CD4-positive, alpha-beta T cell (primary cell): ENCODE results near the gene FGF14. TPM values are rescaled to one million over a fixed set of nuclear protein-coding genes. Genes with fewer than 3 reads are reported as not detected.

ENCODE experiments used
- ATAC-seq: fragments of 200-7000 bp; cut with Tn5 transposase; one replicate; pipeline ENCODE4 v1.10.0; 2022; ENCODE audit warnings: mild to moderate bottlenecking; ENCODE audit not compliant: poor library complexity
- CTCF ChIA-PET: fragments of 350-600 bp; sonication (Branson Sonifier 250); formaldehyde crosslinking; loops from one replicate; lab custom pipeline; 2021; ENCODE audit warnings: antibody characterized with exemption, inconsistent platforms; lab: Charles Lee
- POLR2A ChIA-PET: fragments of 350-600 bp; sonication (Branson Sonifier 250); formaldehyde crosslinking; loops from one replicate; lab custom pipeline; 2021; ENCODE audit warnings: antibody characterized with exemption, inconsistent platforms; lab: Charles Lee
- DNase-seq, 14 experiments: peaks; one replicate each; pipeline ENCODE4 v3.0.0-alpha.2; 2013 to 2020; ENCODE audit warnings: mixed read lengths in 2 of 14
- H3K27ac ChIP-seq, 2 donors: one replicate each; pipeline versions ENCODE4 v1.5.1 to v1.7.0; 2013; ENCODE audit warnings: low read length in 2 of 2, low read depth in 1 of 2, mild to moderate bottlenecking in 1 of 2
- H3K27me3 ChIP-seq, 2 experiments: 1 replicate in 1 of 2; 2 replicates in 1 of 2; pipeline versions ENCODE4 v1.6.1 to v1.7.0; 2013; ENCODE audit warnings: low read length in 2 of 2, control low read depth in 1 of 2, mild to moderate bottlenecking in 1 of 2, moderate library complexity in 1 of 2; ENCODE audit not compliant: insufficient read depth in 2 of 2, control insufficient read depth in 1 of 2
- H3K36me3 ChIP-seq: one replicate; pipeline ENCODE4 v1.6.1; 2013; ENCODE audit warnings: low read length, control low read depth; ENCODE audit not compliant: insufficient read depth
- H3K4me1 ChIP-seq: one replicate; pipeline ENCODE4 v1.6.1; 2013; ENCODE audit warnings: low read length, control low read depth; ENCODE audit not compliant: insufficient read depth
- H3K4me3 ChIP-seq: one replicate; pipeline ENCODE4 v1.5.1; 2013; ENCODE audit warnings: mild to moderate bottlenecking, low read length, moderate library complexity
- H3K9me3 ChIP-seq, 2 experiments: 1 replicate in 1 of 2; 2 replicates in 1 of 2; pipeline versions ENCODE4 v1.6.1 to v1.7.0; 2013; ENCODE audit warnings: low read length in 2 of 2, mild to moderate bottlenecking in 2 of 2, control low read depth in 1 of 2, moderate library complexity in 1 of 2; ENCODE audit not compliant: control insufficient read depth in 1 of 2, insufficient read depth in 1 of 2
- H3K27ac Mint-ChIP-seq: one replicate; pipeline ENCODE4 v1.8.0; 2020; ENCODE audit warnings: mixed read lengths
- H3K27me3 Mint-ChIP-seq: one replicate; pipeline ENCODE4 v1.8.0; 2021; ENCODE audit warnings: mixed read lengths
- H3K36me3 Mint-ChIP-seq: one replicate; pipeline ENCODE4 v1.8.0; 2021; ENCODE audit warnings: low read depth, mixed read lengths
- H3K4me1 Mint-ChIP-seq: one replicate; pipeline ENCODE4 v1.8.0; 2021; ENCODE audit warnings: low read depth, mixed read lengths
- H3K4me3 Mint-ChIP-seq: one replicate; pipeline ENCODE4 v1.8.0; 2020; ENCODE audit warnings: mild to moderate bottlenecking, mixed read lengths
- H3K9me3 Mint-ChIP-seq: one replicate; pipeline ENCODE4 v1.8.0; 2020; ENCODE audit warnings: mixed read lengths
- CTCF ChIP-seq: fragments of 200-600 bp; IDR thresholded peaks from one replicate; pipeline ENCODE4 v1.8.0; 2022; ENCODE audit warnings: antibody characterized with exemption, mild to moderate bottlenecking
- intact Hi-C, 2 experiments: fragments of 100-400 bp; cut with DNase I in 1 of 2; cut with micrococcal nuclease in 1 of 2; formaldehyde crosslinking; loops; one replicate each; pipeline versions ENCODE4 v1.15.1 to v1.9.0; 2023 to 2025; cut with DNase I, micrococcal nuclease
- total RNA-seq, 174 experiments: library from RNA in 2 of 174; stranded (reverse) in 2 of 174; gene quantifications; one replicate each; pipeline ENCODE4 v1.2.3 and lab custom pipeline; 2021 to 2026

Gene FGF14
- total RNA-seq, 2 experiments from 2014 or later = not detected

GRCh38 chr13:102197193-102197592, 204.7 kb downstream of the FGF14 start:
- H3K36me3 ChIP-seq = no peaks in the 10 kb centered on the region
- H3K27ac ChIP-seq = no peak overlapping the region
- ChIA-PET CTCF (no interaction called here), POLR2A (no interaction called here)
- Mint-ChIP-seq H3K36me3 (no peaks in the 10 kb centered on the region), H3K9me3 (no peaks in the 10 kb centered on the region), H3K27ac (no peak overlapping the region), H3K27me3 (no peaks in the 10 kb centered on the region), H3K4me1 (no peaks in the 10 kb centered on the region), H3K4me3 (no peak overlapping the region)
- no peak overlapping the region for H3K4me3 ChIP-seq
- ATAC-seq (no peak), DNase-seq (no peak)
- peaks cover 0 to 3% of the 10 kb centered on the region in 2 experiments for H3K27me3 ChIP-seq
- no peaks in the 10 kb centered on the region for H3K4me1 ChIP-seq
- TF ChIP-seq CTCF = no peak
- H3K9me3 ChIP-seq = no peaks in the 10 kb centered on the region
- intact Hi-C loops = no loop called here

GRCh38 chr13:102195566-102196462, 206.0 kb downstream of the FGF14 start:
- peaks cover 0 to 3% of the 10 kb centered on the region in 2 experiments for H3K27me3 ChIP-seq
- CTCF ChIA-PET = no interaction called here
- no peak overlapping the region for H3K27ac Mint-ChIP-seq
- H3K9me3 Mint-ChIP-seq = no peaks in the 10 kb centered on the region
- DNase-seq (no peak), ATAC-seq (no peak)
- no peak overlapping the region for H3K4me3 Mint-ChIP-seq
- H3K4me3 ChIP-seq = no peak overlapping the region
- no peaks in the 10 kb centered on the region for H3K4me1 ChIP-seq
- POLR2A ChIA-PET = no interaction called here
- intact Hi-C loops = no loop called here
- H3K36me3 Mint-ChIP-seq = no peaks in the 10 kb centered on the region
- no peaks in the 10 kb centered on the region for H3K36me3 ChIP-seq
- H3K27me3 Mint-ChIP-seq = no peaks in the 10 kb centered on the region
- TF ChIP-seq CTCF = no peak
- H3K9me3 ChIP-seq = no peaks in the 10 kb centered on the region
- H3K27ac ChIP-seq = no peak overlapping the region
- H3K4me1 Mint-ChIP-seq = no peaks in the 10 kb centered on the region

- intact Hi-C loops = no loop called here
Measured at GRCh38 chr13:102192858-102193257, 209.0 kb downstream of the FGF14 start.

More at GRCh38 chr13:102192858-102193257, 209.0 kb downstream of the FGF14 start:
- no peak overlapping the region for H3K27ac Mint-ChIP-seq
- Histone ChIP-seq H3K36me3 (no peaks in the 10 kb centered on the region), H3K4me1 (no peaks in the 10 kb centered on the region), H3K27ac (no peak overlapping the region), H3K9me3 (no peaks in the 10 kb centered on the region), H3K27me3 (peaks cover 0 to 3% of the 10 kb centered on the region in 2 experiments), H3K4me3 (no peak overlapping the region)
- no peaks in the 10 kb centered on the region for H3K27me3 Mint-ChIP-seq
- ATAC-seq (no peak), DNase-seq (no peak)
- H3K4me3 Mint-ChIP-seq = no peak overlapping the region
- POLR2A ChIA-PET = no interaction called here
- TF ChIP-seq CTCF = no peak
- H3K4me1 Mint-ChIP-seq = no peaks in the 10 kb centered on the region
- no peaks in the 10 kb centered on the region for H3K9me3 Mint-ChIP-seq
- CTCF ChIA-PET = interaction anchor here (0.6 kb wide), 1 partner anchor 1086 kb away, joined by 4 read pairs; no protein-coding TSS in a partner anchor
- H3K36me3 Mint-ChIP-seq = no peaks in the 10 kb centered on the region
